Measurements from ENCODE around the gene OR2T29. TPM values are rescaled to one million over a fixed set of nuclear protein-coding genes. Genes with fewer than 3 reads are reported as not detected.

Gene OR2T29
- total and polyA plus RNA-seq, 10 of the 15 experiments (the other 5 are each of a cell fraction or from before 2014, with no cell fraction given), result 0.22 to 10.2 (median 1.4) TPM

GRCh38 chr1:248593226-248593625 lies 30.7 kb upstream of the OR2T29 start:
- in situ Hi-C loops (cut with MboI), result no loop called here
- FAIRE-seq (no peak), DNase-seq (ENCODE audit: low read depth, low spot score) (no peak), ATAC-seq (no peak)
- WGBS (ENCODE audit: insufficient coverage, insufficient replicate concordance, low lambda C conversion rate, missing lambda C conversion rate), result no CpG with 5 or more reads among the region's 5 CpGs
- no peak overlapping the region for H3K4me3 ChIP-seq
- no peaks in the 10 kb centered on the region for H3K36me3 ChIP-seq (ENCODE audit: control insufficient read depth in 2 of 2, insufficient read depth in 2 of 2, low read length in 1 of 2)
- no peaks in the 10 kb centered on the region for H4K20me1 ChIP-seq (ENCODE audit: control insufficient read depth, insufficient read depth)
- ChIA-PET RAD21 (ENCODE audit: unreplicated experiment) (no interaction called here), POLR2A (no interaction called here), SMC1A (ENCODE audit: uncharacterized antibody, unreplicated experiment) (no interaction called here), CTCF (no interaction called here)
- no peaks in the 10 kb centered on the region for H3K4me1 ChIP-seq (ENCODE audit: control insufficient read depth, insufficient read depth, low read length)
- H2AFZ ChIP-seq (ENCODE audit: control insufficient read depth, low read depth, low read length), result no peak overlapping the region
- no peaks in the 10 kb centered on the region for H3K9me3 ChIP-seq (replicated peaks; ENCODE audit: control insufficient read depth, insufficient read depth, low read length)
- intact Hi-C loops (cut with micrococcal nuclease; ENCODE audit: unreplicated experiment), result no loop called here
- BruUV-seq (replicated peaks), result no TSS peak
- no peak overlapping the region for H3K4me2 ChIP-seq (ENCODE audit: control insufficient read depth, insufficient read depth)
- H3K79me2 ChIP-seq (ENCODE audit: control insufficient read depth, insufficient read depth, low read length), result no peaks in the 10 kb centered on the region
- H3K27me3 ChIP-seq (replicated peaks in 1 of 2; ENCODE audit: control insufficient read depth in 2 of 2, insufficient read depth in 2 of 2, low read length in 1 of 2), result no peaks in the 10 kb centered on the region
- no peak overlapping the region for H3K27ac ChIP-seq (ENCODE audit: control insufficient read depth, insufficient read depth)
- H3K9ac ChIP-seq (ENCODE audit: control insufficient read depth, insufficient read depth, low read length), result no peak overlapping the region
- TF ChIP-seq SMARCA5 (IDR thresholded peaks at IDR 0.05), result no peak
- TF ChIP-seq MTA3 (IDR thresholded peaks at IDR 0.05; ENCODE audit: borderline replicate concordance, low read length), result no peak
- TF ChIP-seq SIX5 (IDR thresholded peaks at IDR 0.05; ENCODE audit: low read depth, low read length, severe bottlenecking), result no peak
- no peak for TF ChIP-seq FOXK2 (IDR thresholded peaks at IDR 0.05)
- no peak for TF ChIP-seq ATF3 (IDR thresholded peaks at IDR 0.05; ENCODE audit: borderline replicate concordance, extremely low read depth, low read depth, low read length)
- TF ChIP-seq IRF4 (IDR thresholded peaks at IDR 0.05; ENCODE audit: low read depth, low read length), result no peak
- no peak for TF ChIP-seq POLR2AphosphoS2 (IDR thresholded peaks at IDR 0.05; ENCODE audit: low read depth, low read length)
- no peak for TF ChIP-seq USF2 (IDR thresholded peaks at IDR 0.05; ENCODE audit: borderline replicate concordance, low read depth, low read length)
- TF ChIP-seq ZBTB40 (IDR thresholded peaks at IDR 0.05; ENCODE audit: borderline replicate concordance), result no peak
- no peak for TF ChIP-seq BMI1 (IDR thresholded peaks at IDR 0.05; ENCODE audit: borderline replicate concordance)
- TF ChIP-seq BHLHE40 (IDR thresholded peaks at IDR 0.05; ENCODE audit: borderline replicate concordance in 1 of 2, low read depth in 2 of 2, low read length in 1 of 2), result no peak
- TF ChIP-seq NR2C1 (IDR thresholded peaks at IDR 0.05), result no peak
- no peak for TF ChIP-seq NFYA (IDR thresholded peaks at IDR 0.05; ENCODE audit: borderline replicate concordance, low read depth, low read length)
- TF ChIP-seq RELB (IDR thresholded peaks at IDR 0.05; ENCODE audit: low read depth), result no peak
- TF ChIP-seq BCLAF1 (IDR thresholded peaks at IDR 0.05), result no peak
